Esophagus squamous epithelium (tissue), 5 donors: ENCODE data around the gene GMCL2. TPM values are rescaled to one million over a fixed set of nuclear protein-coding genes. Genes with fewer than 3 reads are reported as not detected.

Source experiments
- DNase-seq: peaks from one replicate; lab custom pipeline; 2025; lab: John Stamatoyannopoulos, UW
- H3K27ac ChIP-seq, 4 donors: fragments of 200-600 bp; sonication (generic); one replicate each; pipeline ENCODE4 v1.5.1; 2016 to 2019; ENCODE audit warnings: mild to moderate bottlenecking in 1 of 4
- H3K27me3 ChIP-seq, 4 donors: fragments of 200-600 bp; sonication (generic); 1 replicate in 3 of 4; 2 replicates in 1 of 4; pipeline versions ENCODE4 v1.5.1 to v1.6.0; 2017 to 2021; ENCODE audit warnings: antibody characterized with exemption in 1 of 4
- H3K36me3 ChIP-seq, 3 donors: fragments of 200-600 bp; sonication (generic); one replicate each; pipeline ENCODE4 v1.5.1; 2016 to 2019
- H3K4me1 ChIP-seq, 3 donors: fragments of 200-600 bp; sonication (generic); one replicate each; pipeline ENCODE4 v1.5.1; 2017 to 2019
- H3K4me3 ChIP-seq, 4 donors: fragments of 200-600 bp; sonication (generic); 1 replicate in 3 of 4; 2 replicates in 1 of 4; pipeline ENCODE4 v1.5.1; 2016 to 2019; ENCODE audit warnings: mild to moderate bottlenecking in 2 of 4, moderate library complexity in 1 of 4
- H3K9me3 ChIP-seq, 3 donors: fragments of 200-600 bp; sonication (generic); one replicate each; pipeline ENCODE4 v1.5.1; 2016 to 2019
- CTCF ChIP-seq, 6 experiments: fragments of 450-650 bp in 4 of 6; fragments of 200-600 bp in 2 of 6; sonication (generic) in 2 of 6; IDR thresholded peaks; one replicate each; pipeline ENCODE4 v1.5.1; 2016 to 2019; ENCODE audit warnings: antibody characterized with exemption in 6 of 6, mild to moderate bottlenecking in 4 of 6, moderate library complexity in 4 of 6
- POLR2A ChIP-seq, 4 donors: fragments of 450-650 bp; IDR thresholded peaks; one replicate each; pipeline ENCODE4 v1.6.1; 2017; ENCODE audit warnings: antibody characterized with exemption in 4 of 4, mild to moderate bottlenecking in 4 of 4, moderate library complexity in 3 of 4
- WGBS, 2 donors: methylation state at CpG; one replicate each; pipeline ENCODE4 v1.1.5; 2018; 5-methylcytosine and 5-hydroxymethylcytosine counted together
- intact Hi-C: fragments of 100-400 bp; cut with DNase I; formaldehyde crosslinking; loops from one replicate; pipeline ENCODE4 v1.15.0; 2022
- total RNA-seq, 4 donors: library from RNA; depleted of rRNA; stranded (reverse); fragments of >200 nt; gene quantifications; one replicate each; pipeline ENCODE4 v1.1.0, GENCODE V29; 2016
- donor health status: DM: yes; HTN: yes; CAD: no.

The GMCL2 gene
- total RNA-seq, 4 donors from 2014 or later, result not detected

GRCh38 chr5:178234121-178234749, 47.1 kb upstream of the GMCL2 start:
- Histone ChIP-seq H3K4me1 (peaks cover 22 to 81% (median 58%) of the 10 kb centered on the region in 3 donors), H3K27me3 (no peaks in the 10 kb centered on the region), H3K4me3 (no peak overlapping the region), H3K36me3 (peaks cover 0 to 22% (median 7%) of the 10 kb centered on the region in 3 donors), H3K27ac (no peak overlapping the region), H3K9me3 (no peaks in the 10 kb centered on the region)
- DNase-seq, result no peak
- intact Hi-C loops, result no loop called here
- TF ChIP-seq CTCF (IDR thresholded peaks at IDR 0.05), result no peak
- TF ChIP-seq POLR2A (IDR thresholded peaks at IDR 0.05), result no peak
- 66 to 81% methylated on average over 3 to 6 of the region's 7 CpGs for WGBS, 2 donors

GRCh38 chr5:178232920-178233429, 45.8 kb upstream of the GMCL2 start:
- peaks cover 7 to 35% (median 11%) of the 10 kb centered on the region in 3 donors for H3K36me3 ChIP-seq
- intact Hi-C loops, result no loop called here
- no peak for DNase-seq
- H3K4me3 ChIP-seq, result peak overlapping the region; percentile 62 to 91 (median 70)
- H3K9me3 ChIP-seq, result no peaks in the 10 kb centered on the region
- 81 to 82% methylated on average over 5 to 7 of the region's 11 CpGs for WGBS, 2 donors
- peaks cover 13 to 81% (median 58%) of the 10 kb centered on the region in 3 donors for H3K4me1 ChIP-seq
- no peaks in the 10 kb centered on the region for H3K27me3 ChIP-seq
- TF ChIP-seq CTCF (IDR thresholded peaks at IDR 0.05) (no peak), POLR2A (IDR thresholded peaks at IDR 0.05) (no peak)
- peak overlapping the region; percentile 88 to 98 (median 92) for H3K27ac ChIP-seq

GRCh38 chr5:178232124-178232919, 45.2 kb upstream of the GMCL2 start, which contains the start of gene PHYKPL:
TSS of gene PHYKPL (minus strand) at chr5:178232802. CDS start at chr5:178232550, 252 bp downstream.
- TF ChIP-seq CTCF (IDR thresholded peaks at IDR 0.05) (no peak), POLR2A (IDR thresholded peaks at IDR 0.05) (peak in 2 of 4 donors; percentile 54 to 63)
- no CpG with 5 or more reads among the region's 102 CpGs for WGBS, 2 donors
- no peaks in the 10 kb centered on the region for H3K27me3 ChIP-seq
- peaks cover 13 to 76% (median 51%) of the 10 kb centered on the region in 3 donors for H3K4me1 ChIP-seq
- DNase-seq, result no peak
- H3K27ac ChIP-seq, result peak within 1 kb of the TSS; percentile 88 to 98 (median 92)
- H3K36me3 ChIP-seq, result peaks cover 7 to 42% (median 12%) of the 10 kb centered on the region in 3 donors
- H3K4me3 ChIP-seq, result peak within 1 kb of the TSS; percentile 62 to 91 (median 70)
- intact Hi-C loops, result no loop called here
- no peaks in the 10 kb centered on the region for H3K9me3 ChIP-seq

- H3K36me3 ChIP-seq, result peaks cover 7 to 49% (median 12%) of the 10 kb centered on the region in 3 donors
- peak overlapping the region; percentile 88 to 98 (median 92) for H3K27ac ChIP-seq
- intact Hi-C loops, result no loop called here
- no peaks in the 10 kb centered on the region for H3K27me3 ChIP-seq
- TF ChIP-seq POLR2A (IDR thresholded peaks at IDR 0.05) (no peak), CTCF (IDR thresholded peaks at IDR 0.05) (no peak)
- peaks cover 13 to 69% (median 44%) of the 10 kb centered on the region in 3 donors for H3K4me1 ChIP-seq
- 14% methylated on average over 16 of the region's 21 CpGs; no CpG with 5 or more reads in 1 of the 2 donors for WGBS, 2 donors
- no peak for DNase-seq
- H3K4me3 ChIP-seq, result peak overlapping the region; percentile 62 to 91 (median 70)
- H3K9me3 ChIP-seq, result no peaks in the 10 kb centered on the region
These were observed 44.5 kb upstream of the GMCL2 start for GRCh38 chr5:178231539-178232123.
